GM12872 (cell line): ENCODE measurements around the gene NOC3L.

Experiments used
- TF ChIP-seq, protein P1 (sequence below): IDR thresholded peaks from 3 replicates; pipeline ENCODE4 v1.5.1; 2011; ENCODE audit warnings: low read depth, mild to moderate bottlenecking, low read length, moderate library complexity; ENCODE audit not compliant: insufficient read depth

Gene NOC3L

GRCh38 chr10:94375374-94375773 is 12.6 kb upstream of the NOC3L start:
- TF ChIP-seq, protein P1, sequence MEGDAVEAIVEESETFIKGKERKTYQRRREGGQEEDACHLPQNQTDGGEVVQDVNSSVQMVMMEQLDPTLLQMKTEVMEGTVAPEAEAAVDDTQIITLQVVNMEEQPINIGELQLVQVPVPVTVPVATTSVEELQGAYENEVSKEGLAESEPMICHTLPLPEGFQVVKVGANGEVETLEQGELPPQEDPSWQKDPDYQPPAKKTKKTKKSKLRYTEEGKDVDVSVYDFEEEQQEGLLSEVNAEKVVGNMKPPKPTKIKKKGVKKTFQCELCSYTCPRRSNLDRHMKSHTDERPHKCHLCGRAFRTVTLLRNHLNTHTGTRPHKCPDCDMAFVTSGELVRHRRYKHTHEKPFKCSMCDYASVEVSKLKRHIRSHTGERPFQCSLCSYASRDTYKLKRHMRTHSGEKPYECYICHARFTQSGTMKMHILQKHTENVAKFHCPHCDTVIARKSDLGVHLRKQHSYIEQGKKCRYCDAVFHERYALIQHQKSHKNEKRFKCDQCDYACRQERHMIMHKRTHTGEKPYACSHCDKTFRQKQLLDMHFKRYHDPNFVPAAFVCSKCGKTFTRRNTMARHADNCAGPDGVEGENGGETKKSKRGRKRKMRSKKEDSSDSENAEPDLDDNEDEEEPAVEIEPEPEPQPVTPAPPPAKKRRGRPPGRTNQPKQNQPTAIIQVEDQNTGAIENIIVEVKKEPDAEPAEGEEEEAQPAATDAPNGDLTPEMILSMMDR = no peak

GRCh38 chr10:94370501-94370900 is 7.8 kb upstream of the NOC3L start:
- TF ChIP-seq, protein P1 = no peak

GRCh38 chr10:94366382-94366781 is 3.6 kb upstream of the NOC3L start:
- TF ChIP-seq, protein P1 = no peak

GRCh38 chr10:94364482-94364881 is 1.7 kb upstream of the NOC3L start:
- TF ChIP-seq, protein P1 = no peak

GRCh38 chr10:94363251-94363565 is 469 bp upstream of the NOC3L start:
- TF ChIP-seq, protein P1 = no peak

- TF ChIP-seq, protein P1 = no peak
Observed at GRCh38 chr10:94361171-94361794, 1.5 kb downstream of the NOC3L start.

- TF ChIP-seq, protein P1 = no peak
Observed at GRCh38 chr10:94358480-94358879, 4.3 kb downstream of the NOC3L start.
